Panc1 (cell line): Measurements from ENCODE around the gene EPHB1. TPM values are rescaled to one million over a fixed set of nuclear protein-coding genes. Genes with fewer than 3 reads are reported as not detected.

ENCODE experiments used
- ATAC-seq: fragments of 200-7000 bp; cut with Tn5 transposase; 2 replicates; pipeline ENCODE4 v1.9.1; 2020; ENCODE audit warnings: mild to moderate bottlenecking, moderate library complexity
- BruUV-seq: library from RNA; stranded (reverse); fragments of 400-500 nt; replicated peaks from 2 replicates; lab custom pipeline; 2021; lab: Mats Ljungman, UMichigan
- CTCF ChIA-PET: fragments of 300-600 bp; sonication (Branson Sonifier 250); formaldehyde crosslinking; loops from one replicate; lab custom pipeline; 2022; ENCODE audit warnings: antibody characterized with exemption; lab: Charles Lee
- POLR2A ChIA-PET: fragments of 300-600 bp; sonication (Branson Sonifier 250); formaldehyde crosslinking; loops from one replicate; lab custom pipeline; 2022; ENCODE audit warnings: antibody characterized with exemption; lab: Charles Lee
- DNase-seq: peaks from one replicate; pipeline ENCODE4 v3.0.0-alpha.2; 2010; ENCODE audit warnings: low read depth, low spot score
- H3K27ac ChIP-seq: 2 replicates; pipeline ENCODE4 v1.5.1; 2011; ENCODE audit warnings: mild to moderate bottlenecking, low read length, inconsistent platforms
- H3K27me3 ChIP-seq: fragments of 200-500 bp; sonication (Bioruptor generic); 2 replicates; pipeline ENCODE4 v1.6.0; 2014; ENCODE audit warnings: low read length, inconsistent platforms; ENCODE audit not compliant: control insufficient read depth, insufficient read depth
- H3K36me3 ChIP-seq: fragments of 200-500 bp; sonication (Bioruptor generic); 2 replicates; pipeline ENCODE4 v1.5.1; 2014; ENCODE audit warnings: inconsistent platforms, mild to moderate bottlenecking, low read length, moderate library complexity; ENCODE audit not compliant: control insufficient read depth, insufficient read depth
- H3K4me1 ChIP-seq: 2 replicates; pipeline ENCODE4 v1.5.1; 2011; ENCODE audit warnings: inconsistent platforms, mild to moderate bottlenecking, low read length, moderate library complexity; ENCODE audit not compliant: control insufficient read depth, insufficient read depth
- H3K4me3 ChIP-seq, 2 experiments: 2 replicates each; pipeline ENCODE4 v1.5.1; 2011 to 2012; ENCODE audit warnings: low read depth in 2 of 2, low read length in 2 of 2, mild to moderate bottlenecking in 2 of 2, inconsistent platforms in 1 of 2, moderate library complexity in 1 of 2
- H3K9me3 ChIP-seq: fragments of 200-500 bp; sonication (Bioruptor generic); 2 replicates; pipeline ENCODE4 v1.5.1; 2014; ENCODE audit warnings: low read depth, mild to moderate bottlenecking, inconsistent platforms, low read length, moderate library complexity; ENCODE audit not compliant: control insufficient read depth, insufficient read depth
- POLR2AphosphoS5 ChIP-seq: IDR thresholded peaks from 2 replicates; pipeline ENCODE4 v1.6.1; 2012; ENCODE audit warnings: mild to moderate bottlenecking, low read depth, low read length, moderate library complexity
- SIN3A ChIP-seq: IDR thresholded peaks from 2 replicates; pipeline ENCODE4 v1.6.1; 2012; ENCODE audit warnings: low read depth, mild to moderate bottlenecking, low read length, moderate library complexity, borderline replicate concordance; ENCODE audit not compliant: insufficient read depth
- TCF7L2 ChIP-seq: IDR thresholded peaks from 2 replicates; pipeline ENCODE4 v1.6.1; 2011; ENCODE audit warnings: mild to moderate bottlenecking, low read depth, low read length, inconsistent platforms
- in situ Hi-C: cut with HindIII; loops from 2 replicates; pipeline ENCODE4 v1.10.0; 2016; ENCODE audit warnings: low sequenced_read_pairs, low pct_unique_long_range_greater_than_20kb
- intact Hi-C: fragments of 100-400 bp; cut with micrococcal nuclease; formaldehyde crosslinking; loops from one replicate; pipeline ENCODE4 v1.10.0; 2022; ENCODE audit not compliant: unreplicated experiment
- total RNA-seq: library from RNA; stranded (reverse); gene quantifications from one replicate; pipeline ENCODE4 v1.2.1, GENCODE V29; 2021; ENCODE audit not compliant: unreplicated experiment
- TF ChIP-seq, protein P1 (sequence below): fragments of 450-650 bp; IDR thresholded peaks from 2 replicates; pipeline ENCODE4 v1.5.1; 2017; ENCODE audit warnings: mild to moderate bottlenecking
- TF ChIP-seq, protein P2 (sequence below), 2 experiments: IDR thresholded peaks; 2 replicates each; pipeline ENCODE4 v1.6.1; 2011 to 2012; ENCODE audit warnings: low read depth in 2 of 2, control low read depth in 1 of 2, low read length in 1 of 2, mild to moderate bottlenecking in 1 of 2, moderate library complexity in 1 of 2; ENCODE audit not compliant: insufficient read depth in 1 of 2

EPHB1 gene
- total RNA-seq, 1 experiment from 2014 or later: 0.46 TPM

DNA sequence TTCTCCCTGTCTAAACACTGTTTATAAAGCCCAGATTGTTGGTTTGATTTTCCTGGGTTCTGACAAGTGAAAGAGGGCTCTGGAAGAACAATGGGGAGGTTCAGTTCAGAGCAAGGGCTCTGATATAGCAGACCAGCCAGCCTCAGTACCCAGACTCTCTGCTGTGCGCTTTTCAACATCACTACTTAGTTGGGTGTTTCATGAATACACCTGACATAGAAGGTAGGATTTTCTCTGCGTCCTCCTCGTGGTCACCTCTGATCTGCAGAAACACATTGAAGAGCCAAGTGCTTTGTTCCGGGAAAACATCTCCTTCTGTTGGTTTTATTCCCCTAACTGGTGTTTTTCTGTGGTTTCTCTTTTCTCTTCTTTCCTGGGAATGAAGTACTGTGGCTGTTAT lies 99.5 kb downstream of the EPHB1 start:
- Histone ChIP-seq H3K9me3 (no peaks in the 10 kb centered on the region), H3K4me3 (no peak overlapping the region), H3K36me3 (no peaks in the 10 kb centered on the region), H3K27ac (no peak overlapping the region), H3K27me3 (peaks cover 9% of the 10 kb centered on the region), H3K4me1 (no peaks in the 10 kb centered on the region)
- BruUV-seq: no TSS peak
- ChIA-PET CTCF (no interaction called here), POLR2A (no interaction called here)
- intact Hi-C loops: no loop called here
- DNase-seq (no peak), ATAC-seq (no peak)
- in situ Hi-C loops: no loop called here
- no peak for TF ChIP-seq SIN3A
- TF ChIP-seq, protein P1, sequence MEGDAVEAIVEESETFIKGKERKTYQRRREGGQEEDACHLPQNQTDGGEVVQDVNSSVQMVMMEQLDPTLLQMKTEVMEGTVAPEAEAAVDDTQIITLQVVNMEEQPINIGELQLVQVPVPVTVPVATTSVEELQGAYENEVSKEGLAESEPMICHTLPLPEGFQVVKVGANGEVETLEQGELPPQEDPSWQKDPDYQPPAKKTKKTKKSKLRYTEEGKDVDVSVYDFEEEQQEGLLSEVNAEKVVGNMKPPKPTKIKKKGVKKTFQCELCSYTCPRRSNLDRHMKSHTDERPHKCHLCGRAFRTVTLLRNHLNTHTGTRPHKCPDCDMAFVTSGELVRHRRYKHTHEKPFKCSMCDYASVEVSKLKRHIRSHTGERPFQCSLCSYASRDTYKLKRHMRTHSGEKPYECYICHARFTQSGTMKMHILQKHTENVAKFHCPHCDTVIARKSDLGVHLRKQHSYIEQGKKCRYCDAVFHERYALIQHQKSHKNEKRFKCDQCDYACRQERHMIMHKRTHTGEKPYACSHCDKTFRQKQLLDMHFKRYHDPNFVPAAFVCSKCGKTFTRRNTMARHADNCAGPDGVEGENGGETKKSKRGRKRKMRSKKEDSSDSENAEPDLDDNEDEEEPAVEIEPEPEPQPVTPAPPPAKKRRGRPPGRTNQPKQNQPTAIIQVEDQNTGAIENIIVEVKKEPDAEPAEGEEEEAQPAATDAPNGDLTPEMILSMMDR: no peak

DNA sequence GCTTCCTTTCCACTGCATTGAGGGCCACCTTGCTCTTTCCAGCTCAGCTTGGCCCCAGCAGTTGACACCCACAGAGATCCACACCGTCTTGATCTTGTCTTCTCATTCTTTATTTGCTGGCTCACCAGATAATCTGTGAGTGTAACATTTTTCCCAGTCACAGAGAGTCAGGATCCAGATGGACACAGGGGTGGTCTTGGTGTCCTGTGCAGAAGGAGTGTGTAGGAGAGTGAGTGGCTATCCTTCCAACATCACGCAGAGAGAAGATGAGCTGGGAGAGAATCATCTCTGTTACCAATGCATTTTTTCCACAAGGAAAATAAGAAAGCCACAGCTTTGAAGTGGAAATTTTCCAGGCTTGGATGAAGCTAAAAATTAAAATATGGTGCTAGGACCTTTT lies 100.1 kb downstream of the EPHB1 start:
- ChIA-PET POLR2A (no interaction called here), CTCF (no interaction called here)
- no peaks in the 10 kb centered on the region for H3K9me3 ChIP-seq
- no peaks in the 10 kb centered on the region for H3K36me3 ChIP-seq
- no peak overlapping the region for H3K4me3 ChIP-seq
- intact Hi-C loops (no loop called here), in situ Hi-C loops (no loop called here)
- DNase-seq (no peak), ATAC-seq (no peak)
- no TSS peak for BruUV-seq
- H3K27me3 ChIP-seq: peaks cover 9% of the 10 kb centered on the region
- TF ChIP-seq POLR2AphosphoS5: no peak
- no peak for TF ChIP-seq SIN3A
- TF ChIP-seq TCF7L2: no peak
- TF ChIP-seq, protein P2, sequence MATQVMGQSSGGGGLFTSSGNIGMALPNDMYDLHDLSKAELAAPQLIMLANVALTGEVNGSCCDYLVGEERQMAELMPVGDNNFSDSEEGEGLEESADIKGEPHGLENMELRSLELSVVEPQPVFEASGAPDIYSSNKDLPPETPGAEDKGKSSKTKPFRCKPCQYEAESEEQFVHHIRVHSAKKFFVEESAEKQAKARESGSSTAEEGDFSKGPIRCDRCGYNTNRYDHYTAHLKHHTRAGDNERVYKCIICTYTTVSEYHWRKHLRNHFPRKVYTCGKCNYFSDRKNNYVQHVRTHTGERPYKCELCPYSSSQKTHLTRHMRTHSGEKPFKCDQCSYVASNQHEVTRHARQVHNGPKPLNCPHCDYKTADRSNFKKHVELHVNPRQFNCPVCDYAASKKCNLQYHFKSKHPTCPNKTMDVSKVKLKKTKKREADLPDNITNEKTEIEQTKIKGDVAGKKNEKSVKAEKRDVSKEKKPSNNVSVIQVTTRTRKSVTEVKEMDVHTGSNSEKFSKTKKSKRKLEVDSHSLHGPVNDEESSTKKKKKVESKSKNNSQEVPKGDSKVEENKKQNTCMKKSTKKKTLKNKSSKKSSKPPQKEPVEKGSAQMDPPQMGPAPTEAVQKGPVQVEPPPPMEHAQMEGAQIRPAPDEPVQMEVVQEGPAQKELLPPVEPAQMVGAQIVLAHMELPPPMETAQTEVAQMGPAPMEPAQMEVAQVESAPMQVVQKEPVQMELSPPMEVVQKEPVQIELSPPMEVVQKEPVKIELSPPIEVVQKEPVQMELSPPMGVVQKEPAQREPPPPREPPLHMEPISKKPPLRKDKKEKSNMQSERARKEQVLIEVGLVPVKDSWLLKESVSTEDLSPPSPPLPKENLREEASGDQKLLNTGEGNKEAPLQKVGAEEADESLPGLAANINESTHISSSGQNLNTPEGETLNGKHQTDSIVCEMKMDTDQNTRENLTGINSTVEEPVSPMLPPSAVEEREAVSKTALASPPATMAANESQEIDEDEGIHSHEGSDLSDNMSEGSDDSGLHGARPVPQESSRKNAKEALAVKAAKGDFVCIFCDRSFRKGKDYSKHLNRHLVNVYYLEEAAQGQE (IDR thresholded peaks at IDR 0.05; ENCODE audit: insufficient read depth in 1 of 2, low read depth in 2 of 2, low read length in 1 of 2): no peak
- TF ChIP-seq, protein P1: no peak
- H3K27ac ChIP-seq: no peak overlapping the region
- H3K4me1 ChIP-seq: no peaks in the 10 kb centered on the region
